Tibial nerve (tissue), 4 donors: ENCODE results near the gene PRH1. TPM values are rescaled to one million over a fixed set of nuclear protein-coding genes. Genes with fewer than 3 reads are reported as not detected.

Experiments
- DNase-seq, 2 donors: peaks; one replicate each; pipeline ENCODE4 v3.0.0-alpha.2; 2019; ENCODE audit warnings: low spot score in 2 of 2
- H3K27ac ChIP-seq, 4 donors: fragments of 200-600 bp; sonication (generic) in 3 of 4; one replicate each; pipeline ENCODE4 v1.5.1; 2017 to 2019; ENCODE audit warnings: mild to moderate bottlenecking in 1 of 4
- H3K27me3 ChIP-seq, 2 donors: fragments of 200-600 bp; sonication (generic) in 1 of 2; one replicate each; pipeline versions ENCODE4 v1.5.1 to v1.6.0; 2017 to 2019
- H3K36me3 ChIP-seq, 3 donors: fragments of 200-600 bp; sonication (generic); one replicate each; pipeline ENCODE4 v1.5.1; 2018 to 2019
- H3K4me1 ChIP-seq, 4 donors: fragments of 200-600 bp; sonication (generic) in 3 of 4; one replicate each; pipeline ENCODE4 v1.5.1; 2017 to 2019
- H3K4me3 ChIP-seq, 4 donors: fragments of 200-600 bp; sonication (generic) in 3 of 4; one replicate each; pipeline ENCODE4 v1.5.1; 2017 to 2019; ENCODE audit warnings: mild to moderate bottlenecking in 1 of 4, moderate library complexity in 1 of 4
- H3K9me3 ChIP-seq, 4 donors: fragments of 200-600 bp; sonication (generic) in 3 of 4; one replicate each; pipeline ENCODE4 v1.5.1; 2017 to 2019
- EP300 ChIP-seq, 2 donors: sonication (generic); formaldehyde crosslinking; IDR thresholded peaks; one replicate each; pipeline ENCODE4 v1.6.1; 2017; ENCODE audit warnings: antibody characterized with exemption in 2 of 2, mild to moderate bottlenecking in 1 of 2
- POLR2A ChIP-seq, 2 donors: fragments of 450-650 bp; IDR thresholded peaks; one replicate each; pipeline ENCODE4 v1.6.1; 2017; ENCODE audit warnings: antibody characterized with exemption in 2 of 2, mild to moderate bottlenecking in 2 of 2, moderate library complexity in 2 of 2
- WGBS, 2 donors: methylation state at CpG; one replicate each; pipeline ENCODE4 v1.1.5; 2018; 5-methylcytosine and 5-hydroxymethylcytosine counted together
- small RNA-seq: library from RNA; depleted of rRNA; stranded (forward); fragments of <200 nt; gene quantifications from one replicate; pipeline ENCODE3, GENCODE V24; 2016
- total RNA-seq, 4 donors: library from RNA; depleted of rRNA; stranded (reverse); fragments of >200 nt; gene quantifications; one replicate each; pipeline ENCODE4 v1.1.0, GENCODE V29; 2016
- TF ChIP-seq, protein P1 (sequence below), 5 experiments: fragments of 200-600 bp in 3 of 5; fragments of 450-650 bp in 2 of 5; sonication (generic) in 3 of 5; IDR thresholded peaks; one replicate each; pipeline ENCODE4 v1.5.1; 2016 to 2019; ENCODE audit warnings: antibody characterized with exemption in 5 of 5, mild to moderate bottlenecking in 3 of 5, moderate library complexity in 2 of 5

The PRH1 gene
- total RNA-seq, 4 donors from 2014 or later = 45.1 to 54.3 (median 52.4) TPM

- H3K27ac ChIP-seq = no peak within 1 kb of the TSS
- 92 to 93% methylated on average over 4 of the region's 4 CpGs for WGBS, 2 donors
- no peak for DNase-seq
- H3K9me3 ChIP-seq = no peaks in the 10 kb centered on the region
- no peak within 1 kb of the TSS for H3K4me3 ChIP-seq
- H3K36me3 ChIP-seq = peaks cover 0 to 31% (median 0%) of the 10 kb centered on the region in 3 donors
- no peaks in the 10 kb centered on the region for H3K27me3 ChIP-seq
- peaks cover 0 to 5% (median 0%) of the 10 kb centered on the region in 4 donors for H3K4me1 ChIP-seq
- TF ChIP-seq, protein P1, sequence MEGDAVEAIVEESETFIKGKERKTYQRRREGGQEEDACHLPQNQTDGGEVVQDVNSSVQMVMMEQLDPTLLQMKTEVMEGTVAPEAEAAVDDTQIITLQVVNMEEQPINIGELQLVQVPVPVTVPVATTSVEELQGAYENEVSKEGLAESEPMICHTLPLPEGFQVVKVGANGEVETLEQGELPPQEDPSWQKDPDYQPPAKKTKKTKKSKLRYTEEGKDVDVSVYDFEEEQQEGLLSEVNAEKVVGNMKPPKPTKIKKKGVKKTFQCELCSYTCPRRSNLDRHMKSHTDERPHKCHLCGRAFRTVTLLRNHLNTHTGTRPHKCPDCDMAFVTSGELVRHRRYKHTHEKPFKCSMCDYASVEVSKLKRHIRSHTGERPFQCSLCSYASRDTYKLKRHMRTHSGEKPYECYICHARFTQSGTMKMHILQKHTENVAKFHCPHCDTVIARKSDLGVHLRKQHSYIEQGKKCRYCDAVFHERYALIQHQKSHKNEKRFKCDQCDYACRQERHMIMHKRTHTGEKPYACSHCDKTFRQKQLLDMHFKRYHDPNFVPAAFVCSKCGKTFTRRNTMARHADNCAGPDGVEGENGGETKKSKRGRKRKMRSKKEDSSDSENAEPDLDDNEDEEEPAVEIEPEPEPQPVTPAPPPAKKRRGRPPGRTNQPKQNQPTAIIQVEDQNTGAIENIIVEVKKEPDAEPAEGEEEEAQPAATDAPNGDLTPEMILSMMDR (IDR thresholded peaks at IDR 0.05) = no peak
- TF ChIP-seq EP300 (IDR thresholded peaks at IDR 0.05) (no peak), POLR2A (IDR thresholded peaks at IDR 0.05) (no peak)
These were observed 34.6 kb downstream of the PRH1 start, which contains the start of gene PRR4 for GRCh38 chr12:10849425-10849878. Gene PRR4 (minus strand): TSS chr12:10849475. CDS start chr12:10849437, 38 bp downstream.

DNA sequence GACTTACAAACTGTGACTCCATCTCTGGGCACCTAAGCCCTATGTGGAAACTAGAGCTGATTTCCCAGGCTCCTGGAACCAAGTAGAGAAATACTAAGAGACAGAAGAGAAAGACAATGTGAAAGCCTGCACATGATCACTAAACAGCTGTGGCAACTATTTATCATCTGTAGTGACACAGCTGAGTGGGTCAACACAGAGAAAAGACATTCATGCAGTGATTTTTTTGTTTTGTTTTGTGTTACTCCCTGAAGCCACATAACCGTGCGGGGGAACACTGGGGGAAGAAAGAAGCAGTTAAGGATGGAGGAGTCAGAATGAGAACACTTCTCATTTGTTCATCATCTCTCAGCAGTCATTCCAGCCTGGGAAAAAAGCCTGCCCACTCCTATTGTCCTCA is 36.3 kb downstream of the PRH1 start:
- H3K36me3 ChIP-seq = peaks cover 0 to 45% (median 0%) of the 10 kb centered on the region in 3 donors
- no peak for DNase-seq
- H3K27ac ChIP-seq = no peak overlapping the region
- no peak overlapping the region for H3K4me3 ChIP-seq
- TF ChIP-seq, protein P1 (IDR thresholded peaks at IDR 0.05) = no peak
- TF ChIP-seq POLR2A (IDR thresholded peaks at IDR 0.05) (no peak), EP300 (IDR thresholded peaks at IDR 0.05) (no peak)
- H3K27me3 ChIP-seq = no peaks in the 10 kb centered on the region
- no peaks in the 10 kb centered on the region for H3K9me3 ChIP-seq
- WGBS, 2 donors = 12 to 18% methylated on average over 2 of the region's 2 CpGs
- peaks cover 0 to 5% (median 0%) of the 10 kb centered on the region in 4 donors for H3K4me1 ChIP-seq

GRCh38 chr12:10842862-10843261 is 41.2 kb downstream of the PRH1 start:
- no peaks in the 10 kb centered on the region for H3K9me3 ChIP-seq
- DNase-seq = no peak
- H3K4me1 ChIP-seq = no peaks in the 10 kb centered on the region
- H3K4me3 ChIP-seq = no peak overlapping the region
- TF ChIP-seq, protein P1 (IDR thresholded peaks at IDR 0.05) = no peak
- no peak for TF ChIP-seq POLR2A (IDR thresholded peaks at IDR 0.05)
- TF ChIP-seq EP300 (IDR thresholded peaks at IDR 0.05) = no peak
- H3K27ac ChIP-seq = no peak overlapping the region
- peaks cover 0 to 38% (median 0%) of the 10 kb centered on the region in 3 donors for H3K36me3 ChIP-seq
- no peaks in the 10 kb centered on the region for H3K27me3 ChIP-seq
- 100% methylated on average over 2 of the region's 2 CpGs for WGBS, 2 donors

GRCh38 chr12:10838461-10838860 is 45.6 kb downstream of the PRH1 start:
- H3K36me3 ChIP-seq = peaks cover 0 to 20% (median 0%) of the 10 kb centered on the region in 3 donors
- H3K4me3 ChIP-seq = no peak overlapping the region
- H3K4me1 ChIP-seq = no peaks in the 10 kb centered on the region
- no peak overlapping the region for H3K27ac ChIP-seq
- peaks cover 0 to 6% (median 0%) of the 10 kb centered on the region in 4 donors for H3K9me3 ChIP-seq
- no peak for TF ChIP-seq POLR2A (IDR thresholded peaks at IDR 0.05)
- TF ChIP-seq EP300 (IDR thresholded peaks at IDR 0.05) = no peak
- TF ChIP-seq, protein P1 (IDR thresholded peaks at IDR 0.05) = no peak
- DNase-seq = no peak
- WGBS, 2 donors = 82 to 92% methylated on average over 3 of the region's 3 CpGs
- H3K27me3 ChIP-seq = no peaks in the 10 kb centered on the region

Small RNA genes lying within 50 kb of the gene (small RNA-seq; reads per million reads assigned to genes)
- not detected for gene PRR4

Other genes starting within 250 kb of the PRH1 start
- under 1 TPM in 1 of 4 donors, not detected in 3; 0.44 TPM for gene STYK1, start 210.2 kb downstream of the PRH1 start, total RNA-seq
- 100 to 1,000 TPM; 264 to 714 (median 382) TPM for gene YBX3, start 160.9 kb downstream of the PRH1 start, total RNA-seq
- 1 to 10 TPM in 1 of 4 donors, not detected in 3; 1.5 TPM for gene TAS2R7, start 81.6 kb downstream of the PRH1 start, total RNA-seq
- not detected for gene TAS2R8, start 77.0 kb downstream of the PRH1 start, total RNA-seq
- not detected for gene TAS2R9, start 74.1 kb downstream of the PRH1 start, total RNA-seq
- gene TAS2R10, start 57.9 kb downstream of the PRH1 start, total RNA-seq = 1 to 10 TPM in 2 of 4 donors, under 1 TPM in 1, not detected in 1; 0.59 to 1.7 (median 1.5) TPM
- 10 to 100 TPM in 1 of 4 donors, 1 to 10 TPM in 3; 2.2 to 11.4 (median 6.2) TPM for gene PRR4, start 34.8 kb downstream of the PRH1 start, total RNA-seq
- gene TAS2R13, start 25.3 kb upstream of the PRH1 start, total RNA-seq = 10 to 100 TPM in 1 of 4 donors, 1 to 10 TPM in 3; 1.8 to 11.6 (median 3.0) TPM
- gene PRH2, start 45.0 kb upstream of the PRH1 start, total RNA-seq = 10 to 100 TPM in 1 of 4 donors, 1 to 10 TPM in 1, not detected in 2; 2.0 to 14.4 TPM
- 1 to 10 TPM; 2.0 to 6.3 (median 5.8) TPM for gene TAS2R14, start 55.0 kb upstream of the PRH1 start, total RNA-seq
- gene TAS2R50, start 102.7 kb upstream of the PRH1 start, total RNA-seq = 1 to 10 TPM in 3 of 4 donors, under 1 TPM in 1; 0.84 to 5.1 (median 2.5) TPM
- 1 to 10 TPM; 1.4 to 8.4 (median 5.9) TPM for gene TAS2R20, start 114.0 kb upstream of the PRH1 start, total RNA-seq
- gene TAS2R19, start 138.4 kb upstream of the PRH1 start, total RNA-seq = 10 to 100 TPM in 2 of 4 donors, 1 to 10 TPM in 2; 7.3 to 14.9 (median 9.9) TPM
- 10 to 100 TPM; 10.3 to 17.3 (median 12.0) TPM for gene TAS2R31, start 147.2 kb upstream of the PRH1 start, total RNA-seq
- gene TAS2R46, start 178.0 kb upstream of the PRH1 start, total RNA-seq = 10 to 100 TPM in 1 of 4 donors, 1 to 10 TPM in 3; 1.5 to 12.6 (median 1.8) TPM
- 1 to 10 TPM; 4.5 to 9.0 (median 5.0) TPM for gene TAS2R43, start 208.1 kb upstream of the PRH1 start, total RNA-seq